Fibroblast of the aortic adventitia (primary cell): ENCODE results near the gene CEBPG. TPM values are rescaled to one million over a fixed set of nuclear protein-coding genes. Genes with fewer than 3 reads are reported as not detected.

ENCODE experiments used
- DNase-seq: peaks from one replicate; pipeline ENCODE4 v3.0.0-alpha.2; 2010; ENCODE audit warnings: low read depth
- H3K4me3 ChIP-seq: 2 replicates; pipeline ENCODE4 v1.5.1; 2011; ENCODE audit warnings: low read depth, mild to moderate bottlenecking, control low read depth, low read length, moderate library complexity
- total RNA-seq: library from RNA; depleted of rRNA; stranded (reverse); fragments of >200 nt; gene quantifications from 2 replicates; pipeline ENCODE4 v1.2.3, GENCODE V29; 2012; ENCODE audit warnings: low replicate concordance
- TF ChIP-seq, protein P1 (sequence below): IDR thresholded peaks from 2 replicates; pipeline ENCODE4 v1.5.1; 2011; ENCODE audit warnings: mild to moderate bottlenecking, low read length, control low read depth, inconsistent platforms; ENCODE audit not compliant: insufficient read depth

The CEBPG gene
- total RNA-seq, 1 donor = 32.8 TPM

GRCh38 chr19:33385956-33386355 lies 12.4 kb downstream of the CEBPG start:
- TF ChIP-seq, protein P1, sequence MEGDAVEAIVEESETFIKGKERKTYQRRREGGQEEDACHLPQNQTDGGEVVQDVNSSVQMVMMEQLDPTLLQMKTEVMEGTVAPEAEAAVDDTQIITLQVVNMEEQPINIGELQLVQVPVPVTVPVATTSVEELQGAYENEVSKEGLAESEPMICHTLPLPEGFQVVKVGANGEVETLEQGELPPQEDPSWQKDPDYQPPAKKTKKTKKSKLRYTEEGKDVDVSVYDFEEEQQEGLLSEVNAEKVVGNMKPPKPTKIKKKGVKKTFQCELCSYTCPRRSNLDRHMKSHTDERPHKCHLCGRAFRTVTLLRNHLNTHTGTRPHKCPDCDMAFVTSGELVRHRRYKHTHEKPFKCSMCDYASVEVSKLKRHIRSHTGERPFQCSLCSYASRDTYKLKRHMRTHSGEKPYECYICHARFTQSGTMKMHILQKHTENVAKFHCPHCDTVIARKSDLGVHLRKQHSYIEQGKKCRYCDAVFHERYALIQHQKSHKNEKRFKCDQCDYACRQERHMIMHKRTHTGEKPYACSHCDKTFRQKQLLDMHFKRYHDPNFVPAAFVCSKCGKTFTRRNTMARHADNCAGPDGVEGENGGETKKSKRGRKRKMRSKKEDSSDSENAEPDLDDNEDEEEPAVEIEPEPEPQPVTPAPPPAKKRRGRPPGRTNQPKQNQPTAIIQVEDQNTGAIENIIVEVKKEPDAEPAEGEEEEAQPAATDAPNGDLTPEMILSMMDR = no peak
- no peak overlapping the region for H3K4me3 ChIP-seq
- no peak for DNase-seq

DNA sequence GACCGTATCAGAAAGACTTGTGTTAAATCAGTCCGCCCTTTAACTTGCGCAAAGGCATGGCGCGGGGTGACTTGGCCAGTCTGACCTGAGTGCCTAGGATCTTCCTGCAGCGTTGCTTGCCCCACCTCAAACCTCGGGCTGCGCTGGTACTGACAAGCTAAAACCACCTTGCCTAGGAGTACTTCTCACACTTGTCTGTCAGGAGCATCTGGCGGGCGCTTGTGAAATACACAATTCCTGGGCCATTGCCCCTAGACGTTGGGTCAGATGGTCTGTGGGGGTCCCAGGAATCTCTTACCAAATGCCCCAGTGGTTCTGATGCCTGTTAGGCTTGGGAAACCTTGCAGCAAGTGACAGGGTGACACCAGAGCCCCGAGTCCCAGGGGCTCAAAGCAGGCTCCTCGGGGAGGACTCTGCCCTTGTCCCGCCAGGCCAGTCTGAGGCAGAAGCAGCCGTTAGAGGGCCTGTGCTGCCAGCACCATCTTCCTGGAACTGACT lies 12.9 kb downstream of the CEBPG start:
- no peak for DNase-seq
- TF ChIP-seq, protein P1 = no peak
- no peak overlapping the region for H3K4me3 ChIP-seq

- TF ChIP-seq, protein P1 = no peak
- DNase-seq = no peak
- H3K4me3 ChIP-seq = no peak overlapping the region
Observed at GRCh38 chr19:33387351-33388230, 14.1 kb downstream of the CEBPG start.

DNA sequence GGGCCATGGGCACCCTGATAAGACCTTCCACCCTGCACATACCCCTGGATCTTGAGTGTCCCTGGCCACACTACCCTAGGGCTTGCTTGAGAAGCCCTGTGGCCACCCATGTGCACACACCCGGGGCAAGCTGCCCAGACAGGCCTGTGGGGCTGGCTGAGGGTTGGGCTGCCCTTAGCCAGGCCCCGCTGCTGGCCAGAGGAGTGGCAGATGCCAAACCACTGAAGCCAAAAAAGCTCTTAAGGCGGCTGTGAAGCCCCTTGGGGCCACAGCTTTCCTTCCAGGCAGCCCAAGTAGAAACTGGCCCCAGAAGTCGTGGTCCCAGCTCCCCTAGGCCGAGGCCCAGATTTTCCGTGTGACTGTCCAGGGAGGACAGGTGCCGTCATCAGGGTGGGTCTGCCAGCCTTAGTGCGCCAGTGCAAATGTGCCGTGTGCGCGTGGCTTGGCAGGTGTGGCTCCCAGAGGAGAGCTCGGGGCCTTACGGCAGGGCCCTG lies 14.8 kb downstream of the CEBPG start:
- no peak overlapping the region for H3K4me3 ChIP-seq
- TF ChIP-seq, protein P1 = no peak
- peak; percentile 35 for DNase-seq

- TF ChIP-seq, protein P1 = no peak
- no peak for DNase-seq
- H3K4me3 ChIP-seq = no peak overlapping the region
Observed at GRCh38 chr19:33388725-33389420, 15.4 kb downstream of the CEBPG start.

GRCh38 chr19:33389421-33390100 lies 16.1 kb downstream of the CEBPG start:
- DNase-seq = no peak
- TF ChIP-seq, protein P1 = no peak

More at GRCh38 chr19:33389421-33390100, 16.1 kb downstream of the CEBPG start:
- H3K4me3 ChIP-seq = no peak overlapping the region
